Nephron (organoid): ENCODE measurements around the gene PRR22.

Source experiments
- H3K27ac Mint-ChIP-seq, 3 experiments: 2 replicates each; pipeline ENCODE4 v1.8.0; 2020; ENCODE audit warnings: mixed read lengths in 3 of 3, mild to moderate bottlenecking in 2 of 3, moderate library complexity in 1 of 3
- H3K27me3 Mint-ChIP-seq: 2 replicates; pipeline ENCODE4 v1.8.0; 2021; ENCODE audit warnings: low read depth, mild to moderate bottlenecking, moderate library complexity, mixed read lengths
- H3K36me3 Mint-ChIP-seq: 2 replicates; pipeline ENCODE4 v1.8.0; 2020; ENCODE audit warnings: low read depth, mixed read lengths
- H3K4me1 Mint-ChIP-seq: 2 replicates; pipeline ENCODE4 v1.8.0; 2020; ENCODE audit warnings: mixed read lengths
- H3K4me3 Mint-ChIP-seq, 3 experiments: 2 replicates each; pipeline ENCODE4 v1.8.0; 2020; ENCODE audit warnings: mild to moderate bottlenecking in 3 of 3, mixed read lengths in 3 of 3, moderate library complexity in 2 of 3
- H3K9me3 Mint-ChIP-seq: 2 replicates; pipeline ENCODE4 v1.8.0; 2020; ENCODE audit warnings: mixed read lengths
- TF ChIP-seq, protein P1 (sequence below), 3 experiments: fragments of 200-600 bp; sonication (generic); IDR thresholded peaks; one replicate each; pipeline ENCODE4 v1.5.0; 2021; ENCODE audit warnings: antibody characterized with exemption in 3 of 3; ENCODE audit not compliant: unreplicated experiment in 3 of 3

Gene PRR22

DNA sequence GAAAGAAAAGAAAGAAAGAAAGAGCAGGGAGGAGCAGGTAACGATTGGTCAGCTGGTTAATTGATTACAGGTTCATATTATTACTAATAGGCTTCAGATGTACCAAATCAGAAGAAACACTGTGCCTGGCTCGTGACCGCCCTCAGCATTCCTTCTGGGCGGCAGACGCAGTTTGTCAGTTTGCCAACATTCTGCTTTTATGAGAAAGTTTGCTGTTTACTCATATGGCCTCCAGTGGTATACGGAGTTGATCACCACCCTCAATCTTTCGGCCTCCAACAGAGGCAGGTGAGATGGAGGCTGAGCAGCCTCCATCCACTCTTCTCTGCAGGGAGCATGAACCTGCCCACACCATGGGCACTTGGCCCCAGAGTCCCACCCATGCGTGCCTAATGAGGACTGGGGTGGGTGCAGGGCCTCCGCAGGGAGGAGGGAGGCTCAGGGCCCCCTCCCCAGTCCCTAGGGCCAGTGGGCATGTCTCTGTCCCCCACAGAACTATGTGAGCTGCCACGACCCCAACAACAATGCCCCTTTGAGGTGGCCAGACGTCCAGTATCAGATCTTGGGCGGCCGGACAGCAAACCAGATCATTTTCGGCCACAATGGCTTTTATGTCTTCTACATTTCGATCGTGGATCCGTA is 8.8 kb downstream of the PRR22 start:
- Mint-ChIP-seq H3K27me3 (peaks cover 3% of the 10 kb centered on the region), H3K36me3 (no peaks in the 10 kb centered on the region), H3K9me3 (no peaks in the 10 kb centered on the region), H3K27ac (no peak overlapping the region), H3K4me3 (no peak overlapping the region), H3K4me1 (no peaks in the 10 kb centered on the region)
- TF ChIP-seq, protein P1, sequence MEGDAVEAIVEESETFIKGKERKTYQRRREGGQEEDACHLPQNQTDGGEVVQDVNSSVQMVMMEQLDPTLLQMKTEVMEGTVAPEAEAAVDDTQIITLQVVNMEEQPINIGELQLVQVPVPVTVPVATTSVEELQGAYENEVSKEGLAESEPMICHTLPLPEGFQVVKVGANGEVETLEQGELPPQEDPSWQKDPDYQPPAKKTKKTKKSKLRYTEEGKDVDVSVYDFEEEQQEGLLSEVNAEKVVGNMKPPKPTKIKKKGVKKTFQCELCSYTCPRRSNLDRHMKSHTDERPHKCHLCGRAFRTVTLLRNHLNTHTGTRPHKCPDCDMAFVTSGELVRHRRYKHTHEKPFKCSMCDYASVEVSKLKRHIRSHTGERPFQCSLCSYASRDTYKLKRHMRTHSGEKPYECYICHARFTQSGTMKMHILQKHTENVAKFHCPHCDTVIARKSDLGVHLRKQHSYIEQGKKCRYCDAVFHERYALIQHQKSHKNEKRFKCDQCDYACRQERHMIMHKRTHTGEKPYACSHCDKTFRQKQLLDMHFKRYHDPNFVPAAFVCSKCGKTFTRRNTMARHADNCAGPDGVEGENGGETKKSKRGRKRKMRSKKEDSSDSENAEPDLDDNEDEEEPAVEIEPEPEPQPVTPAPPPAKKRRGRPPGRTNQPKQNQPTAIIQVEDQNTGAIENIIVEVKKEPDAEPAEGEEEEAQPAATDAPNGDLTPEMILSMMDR (IDR thresholded peaks at IDR 0.05; ENCODE audit: unreplicated experiment in 3 of 3), result no peak

DNA sequence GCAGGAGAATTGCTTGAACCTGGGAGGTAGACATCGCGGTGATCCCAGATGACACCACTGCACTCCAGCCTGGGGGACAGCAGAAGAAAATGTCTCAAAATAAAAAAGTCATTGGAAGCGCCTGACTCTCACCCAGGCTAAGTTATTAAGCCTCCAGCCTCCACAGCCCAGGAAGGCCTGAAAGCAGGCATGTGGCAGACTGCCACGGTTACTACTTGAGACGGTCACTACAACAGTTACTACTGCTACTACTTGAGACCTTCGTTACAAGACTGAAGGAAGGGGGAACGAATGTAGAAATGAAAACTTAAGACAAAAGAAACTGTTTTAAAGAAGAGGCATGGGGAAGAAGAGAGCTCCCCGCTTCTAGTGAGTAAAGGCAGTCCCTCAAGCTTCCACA is 9.6 kb downstream of the PRR22 start:
- Mint-ChIP-seq H3K9me3 (no peaks in the 10 kb centered on the region), H3K4me3 (no peak overlapping the region), H3K4me1 (no peaks in the 10 kb centered on the region), H3K36me3 (no peaks in the 10 kb centered on the region), H3K27ac (no peak overlapping the region), H3K27me3 (peaks cover 3% of the 10 kb centered on the region)
- TF ChIP-seq, protein P1 (IDR thresholded peaks at IDR 0.05; ENCODE audit: unreplicated experiment in 3 of 3), result no peak

DNA sequence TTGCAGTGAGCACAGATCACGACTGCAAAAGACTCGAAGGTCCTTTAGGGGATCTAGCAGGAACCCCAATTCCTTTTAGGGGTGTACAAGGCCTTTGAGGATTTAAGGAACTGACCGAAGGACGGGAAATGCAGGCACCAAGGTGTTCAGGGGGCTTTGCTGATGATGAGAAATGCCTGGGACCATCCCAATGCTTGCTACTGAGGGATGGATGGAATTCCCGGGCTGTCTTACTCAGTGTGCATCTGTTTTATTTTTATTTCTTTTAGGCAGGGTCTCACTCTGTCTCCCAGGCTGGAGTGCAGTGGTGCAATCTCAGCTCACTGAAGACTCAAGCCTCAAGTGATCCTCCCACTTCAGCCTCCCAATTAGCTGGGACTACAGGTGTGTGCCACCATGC is 11.3 kb downstream of the PRR22 start:
- Mint-ChIP-seq H3K4me1 (no peaks in the 10 kb centered on the region), H3K4me3 (no peak overlapping the region), H3K27me3 (peaks cover 6% of the 10 kb centered on the region), H3K36me3 (no peaks in the 10 kb centered on the region), H3K27ac (no peak overlapping the region), H3K9me3 (no peaks in the 10 kb centered on the region)
- TF ChIP-seq, protein P1 (IDR thresholded peaks at IDR 0.05; ENCODE audit: unreplicated experiment in 3 of 3), result no peak

DNA sequence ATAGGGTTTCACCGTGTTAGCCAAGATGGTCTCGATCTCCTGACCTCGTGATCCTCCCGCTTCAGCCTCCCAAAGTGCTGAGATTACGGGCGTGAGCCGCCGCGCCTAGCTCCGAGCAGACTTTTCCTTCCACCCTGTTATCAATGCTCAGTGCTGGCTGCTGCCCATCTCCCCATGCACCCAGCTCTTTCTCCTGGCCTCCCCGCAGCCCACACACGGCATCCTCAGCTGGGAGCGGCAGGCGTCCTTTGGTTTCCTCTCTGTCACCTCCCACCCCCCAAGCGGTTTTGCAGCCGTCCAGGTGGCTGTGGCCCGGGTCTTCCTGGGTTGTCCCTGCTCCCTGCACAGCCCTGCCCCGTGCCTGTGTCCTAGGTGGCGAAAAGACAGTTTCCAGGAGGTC is 12.1 kb downstream of the PRR22 start:
- no peaks in the 10 kb centered on the region for H3K36me3 Mint-ChIP-seq
- TF ChIP-seq, protein P1 (IDR thresholded peaks at IDR 0.05; ENCODE audit: unreplicated experiment in 3 of 3), result no peak
- H3K4me3 Mint-ChIP-seq, result no peak overlapping the region
- peaks cover 6% of the 10 kb centered on the region for H3K27me3 Mint-ChIP-seq
- no peak overlapping the region for H3K27ac Mint-ChIP-seq
- no peaks in the 10 kb centered on the region for H3K9me3 Mint-ChIP-seq
- H3K4me1 Mint-ChIP-seq, result no peaks in the 10 kb centered on the region

DNA sequence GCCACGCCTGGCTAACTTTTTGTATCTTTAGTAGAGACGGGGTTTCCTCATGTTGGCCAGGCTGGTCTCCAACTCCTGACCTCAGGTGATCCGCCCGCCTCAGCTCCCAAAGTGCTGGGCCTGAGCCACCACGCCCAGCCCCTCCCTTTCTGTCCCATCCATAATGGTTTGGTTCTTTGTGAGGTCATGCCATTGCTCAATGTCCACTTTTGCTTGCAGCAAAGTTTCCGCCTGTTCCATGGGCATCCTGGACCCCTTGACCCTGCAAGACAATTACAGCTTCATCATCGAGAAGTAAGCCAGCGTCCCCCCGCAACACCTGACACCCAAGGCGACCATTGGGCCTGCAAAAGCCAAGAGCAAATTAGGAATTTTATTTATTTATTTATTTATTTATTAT is 16.6 kb downstream of the PRR22 start:
- Mint-ChIP-seq H3K4me1 (no peaks in the 10 kb centered on the region), H3K4me3 (no peak overlapping the region), H3K27ac (no peak overlapping the region), H3K9me3 (no peaks in the 10 kb centered on the region), H3K27me3 (peaks cover 6% of the 10 kb centered on the region), H3K36me3 (no peaks in the 10 kb centered on the region)
- TF ChIP-seq, protein P1 (IDR thresholded peaks at IDR 0.05; ENCODE audit: unreplicated experiment in 3 of 3), result no peak

DNA sequence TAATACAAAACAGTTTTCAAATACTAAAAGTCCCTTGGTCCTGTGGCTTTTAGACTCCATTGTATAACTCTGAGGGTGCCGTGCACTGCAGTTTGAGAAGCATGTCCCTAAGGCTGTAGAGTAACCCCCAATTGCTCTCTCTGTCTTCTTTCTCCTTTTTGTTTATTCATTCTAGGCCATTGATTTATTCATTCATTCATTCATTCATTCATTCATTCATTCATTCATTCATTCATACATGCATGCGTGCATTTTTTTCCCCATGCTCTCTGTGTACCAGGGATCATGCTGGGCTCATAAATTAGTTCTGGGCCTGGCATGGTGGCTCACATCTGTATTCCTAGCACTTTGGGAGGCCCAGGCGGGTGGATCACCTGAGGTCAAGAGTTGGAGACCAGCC is 19.3 kb downstream of the PRR22 start:
- Mint-ChIP-seq H3K27me3 (peaks cover 12% of the 10 kb centered on the region), H3K4me3 (no peak overlapping the region), H3K4me1 (no peaks in the 10 kb centered on the region), H3K9me3 (no peaks in the 10 kb centered on the region), H3K27ac (no peak overlapping the region), H3K36me3 (no peaks in the 10 kb centered on the region)
- TF ChIP-seq, protein P1 (IDR thresholded peaks at IDR 0.05; ENCODE audit: unreplicated experiment in 3 of 3), result no peak
